Endothelial cell of umbilical vein (primary cell): ENCODE results near the gene TRPC3. TPM values are rescaled to one million over a fixed set of nuclear protein-coding genes. Genes with fewer than 3 reads are reported as not detected.

Experiments
- Bru-seq: library from RNA; stranded (reverse); fragments of 400-500 nt; gene quantifications from one replicate; lab custom pipeline; 2021; lab: Mats Ljungman, UMichigan
- BruChase-seq, 2 experiments: library from RNA; stranded (reverse); fragments of 400-500 nt; gene quantifications; one replicate each; lab custom pipeline; 2021; lab: Mats Ljungman, UMichigan
- BruUV-seq: library from RNA; stranded (reverse); fragments of 400-500 nt; replicated peaks from 2 replicates; lab custom pipeline; 2021; lab: Mats Ljungman, UMichigan
- CTCF ChIA-PET: fragments of 300-600, 350-600 bp; sonication (Branson Sonifier 250); formaldehyde crosslinking; loops from one replicate; lab custom pipeline; 2021; ENCODE audit warnings: antibody characterized with exemption, inconsistent platforms; lab: Charles Lee
- POLR2A ChIA-PET: fragments of 300-600, 350-600 bp; sonication (Branson Sonifier 250); formaldehyde crosslinking; loops from one replicate; lab custom pipeline; 2021; ENCODE audit warnings: antibody characterized with exemption, inconsistent platforms; lab: Charles Lee
- DNase-seq: peaks from one replicate; pipeline ENCODE4 v3.0.0-alpha.2; 2011; ENCODE audit warnings: low read depth, low spot score
- FAIRE-seq: peaks from 2 replicates; lab custom pipeline; 2011; peaks lifted over from hg19 to GRCh38; lab: Jason Lieb, UNC
- H2AFZ ChIP-seq: 2 replicates; pipeline ENCODE4 v1.6.0; 2012; ENCODE audit warnings: low read depth, low read length, control low read depth, inconsistent platforms
- H3K27ac ChIP-seq: 2 replicates; pipeline ENCODE4 v1.5.1; 2011; ENCODE audit warnings: low read depth, mild to moderate bottlenecking, control low read depth, low read length, moderate library complexity; ENCODE audit not compliant: insufficient read depth
- H3K27me3 ChIP-seq, 2 experiments: 2 replicates each; pipeline versions ENCODE4 v1.6.0 to v1.6.1; 2011; ENCODE audit warnings: low read length in 2 of 2, mixed read lengths in 1 of 2; ENCODE audit not compliant: control insufficient read depth in 2 of 2, insufficient read depth in 2 of 2
- H3K36me3 ChIP-seq, 2 experiments: 2 replicates in 1 of 2; 3 replicates in 1 of 2; pipeline ENCODE4 v1.5.1; 2011; ENCODE audit warnings: low read length in 2 of 2, mild to moderate bottlenecking in 1 of 2, moderate library complexity in 1 of 2; ENCODE audit not compliant: control insufficient read depth in 2 of 2, insufficient read depth in 2 of 2; ENCODE audit errors: extremely low read depth in 1 of 2
- H3K4me1 ChIP-seq: 3 replicates; pipeline ENCODE4 v1.5.1; 2011; ENCODE audit warnings: mild to moderate bottlenecking, low read length; ENCODE audit not compliant: control insufficient read depth, insufficient read depth; ENCODE audit errors: extremely low read depth
- H3K4me2 ChIP-seq: 2 replicates; pipeline ENCODE4 v1.6.1; 2011; ENCODE audit warnings: low read length, control low read depth, mixed read lengths; ENCODE audit not compliant: insufficient read depth
- H3K4me3 ChIP-seq, 3 experiments: fragments of 200-600 bp in 1 of 3; sonication (generic), shearing (Covaris generic) in 1 of 3; replicated peaks in 1 of 3; 2 replicates each; pipeline ENCODE4 v1.5.1; 2011 to 2016; ENCODE audit warnings: control low read depth in 3 of 3, low read length in 3 of 3, mild to moderate bottlenecking in 2 of 3, inconsistent platforms in 1 of 3, low read depth in 1 of 3, moderate library complexity in 1 of 3; ENCODE audit not compliant: insufficient read depth in 1 of 3
- H3K79me2 ChIP-seq: 2 replicates; pipeline ENCODE4 v1.6.0; 2012; ENCODE audit warnings: low read length, inconsistent platforms; ENCODE audit not compliant: control insufficient read depth, insufficient read depth
- H3K9ac ChIP-seq: replicated peaks from 2 replicates; pipeline ENCODE3; 2011; ENCODE audit warnings: low read length, control low read depth; ENCODE audit not compliant: insufficient read depth; ENCODE audit errors: extremely low read depth
- H3K9me1 ChIP-seq: replicated peaks from 3 replicates; pipeline ENCODE4 v1.6.0; 2011; ENCODE audit warnings: mild to moderate bottlenecking, low read length; ENCODE audit not compliant: control insufficient read depth, insufficient read depth; ENCODE audit errors: extremely low read depth
- H3K9me3 ChIP-seq: replicated peaks from 2 replicates; pipeline ENCODE4 v1.5.1; 2012; ENCODE audit warnings: low read length, inconsistent platforms; ENCODE audit not compliant: control insufficient read depth, insufficient read depth
- H4K20me1 ChIP-seq: replicated peaks from 2 replicates; pipeline ENCODE3; 2011; ENCODE audit warnings: mild to moderate bottlenecking, low read length; ENCODE audit not compliant: control insufficient read depth, insufficient read depth; ENCODE audit errors: extremely low read depth
- CTCF ChIP-seq, 2 donors: IDR thresholded peaks; 1 replicate in 1 of 2; 2 replicates in 1 of 2; pipeline ENCODE4 v1.5.1; 2011; ENCODE audit warnings: low read length in 2 of 2, mild to moderate bottlenecking in 2 of 2, moderate library complexity in 2 of 2, control low read depth in 1 of 2, inconsistent platforms in 1 of 2, low read depth in 1 of 2; ENCODE audit not compliant: insufficient read depth in 1 of 2; ENCODE audit errors: extremely low read depth in 1 of 2
- EZH2 ChIP-seq: IDR thresholded peaks from 2 replicates; pipeline ENCODE4 v1.6.1; 2012; ENCODE audit warnings: borderline replicate concordance, low read depth, mild to moderate bottlenecking, moderate library complexity, low read length, inconsistent platforms; ENCODE audit not compliant: severe bottlenecking
- dilution Hi-C: fragments of 300-500 bp; cut with MboI; formaldehyde crosslinking; loops from one replicate; pipeline ENCODE4 v1.15.0; 2019; ENCODE audit warnings: low sequenced_read_pairs; ENCODE audit not compliant: extremely low pct_ligation_motif_present
- intact Hi-C: fragments of 100-400 bp; cut with micrococcal nuclease; formaldehyde crosslinking; loops from one replicate; pipeline ENCODE4 v1.10.0; 2022
- long read RNA-seq: library from polyadenylated mRNA; stranded (forward); transcript quantifications from one replicate; pipeline ENCODE4 v2.0.0, GENCODE V29; 2021
- polyA minus RNA-seq, 3 experiments: library from RNA; depleted of rRNA, polyadenylated mRNA; stranded (reverse); fragments of >200 nt; gene quantifications; 1 replicate in 1 of 3; 2 replicates in 2 of 3; pipeline ENCODE4 v1.2.3, GENCODE V29; 2011
- polyA plus RNA-seq, 4 experiments: library from polyadenylated mRNA; depleted of rRNA in 3 of 4; stranded (reverse) in 3 of 4; unstranded in 1 of 4; fragments of >200 nt; gene quantifications; 2 replicates each; pipeline versions ENCODE4 v1.2.1 to v1.2.3, GENCODE V29; 2011 to 2012; ENCODE audit warnings: missing spikeins in 1 of 4
- total RNA-seq: library from RNA; stranded (reverse); gene quantifications from 2 replicates; pipeline ENCODE4 v1.2.3, GENCODE V29; 2021

TRPC3 gene
- not detected in 2 replicates for total RNA-seq
- not detected in 2 replicates for polyA plus RNA-seq
- 0.03 TPM in 1 of 2 replicates, not detected in the other for polyA plus RNA-seq (2011; cell fraction: cytosol; rRNA removed)
- 0.04 and 0.12 TPM in 2 replicates for polyA plus RNA-seq (2011; cell fraction: nucleus; rRNA removed)
- not detected in 2 replicates for polyA plus RNA-seq (2012)
- polyA minus RNA-seq, result not detected in 2 replicates
- polyA minus RNA-seq (2011; cell fraction: cytosol; rRNA and poly(A)+ RNA removed), result not detected
- not detected in 2 replicates for polyA minus RNA-seq (2011; cell fraction: nucleus; rRNA and poly(A)+ RNA removed)
- percentile 8 among the genes with signal in this experiment for Bru-seq, nascent RNA
- BruChase-seq, experiment 1, labeled RNA remaining after a 6-hour chase, result percentile 7 among the genes with signal in this experiment
- percentile 18 among the genes with signal in this experiment for BruChase-seq, experiment 2, labeled RNA remaining after a 2-hour chase
- long read RNA-seq, result 0 reads

DNA sequence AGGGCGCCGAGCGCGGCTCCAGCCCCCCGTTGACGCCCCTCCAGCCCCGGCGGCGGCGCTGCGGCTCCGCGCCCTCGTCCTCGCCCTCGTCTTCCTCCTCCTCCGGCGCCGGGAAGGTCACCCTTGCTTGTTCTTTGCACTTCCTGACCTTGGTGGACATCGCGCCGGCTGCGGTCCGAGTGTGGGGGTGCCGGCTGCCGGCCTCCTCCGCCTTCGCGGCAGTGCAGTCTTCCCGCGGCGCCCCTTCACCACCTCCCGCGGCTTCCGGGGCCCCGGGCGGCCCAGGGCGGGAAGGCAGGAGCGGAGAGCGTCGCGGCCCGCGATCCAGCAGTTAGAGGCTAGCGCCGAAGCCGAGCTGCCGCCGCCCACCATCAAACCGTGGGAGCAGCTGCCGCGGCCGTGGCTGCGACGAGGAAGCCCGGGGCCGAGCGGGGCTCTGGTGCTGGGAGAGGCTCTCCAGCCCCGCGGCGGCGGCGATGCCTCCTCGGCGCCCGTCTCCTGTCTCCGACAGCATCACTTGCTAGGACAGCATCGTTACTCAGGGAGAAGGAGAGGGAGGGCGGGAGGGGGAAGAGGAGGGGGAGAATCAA is at the start of gene TRPC3:
Gene TRPC3, minus strand, starts transcription at position 540 of the 590 bp plus-strand sequence. Its CDS starts 380 bp downstream, at position 160.
- Histone ChIP-seq H3K27me3 (peaks cover 29 to 30% of the 10 kb centered on the region in 2 experiments), H3K4me1 (peaks cover 9% of the 10 kb centered on the region), H3K79me2 (no peaks in the 10 kb centered on the region), H2AFZ (peak within 1 kb of the TSS; percentile 89), H3K36me3 (no peaks in the 10 kb centered on the region), H3K4me2 (peak within 1 kb of the TSS; percentile 95), H3K9ac (no peak within 1 kb of the TSS), H3K4me3 (peak within 1 kb of the TSS; percentile 35 to 73 (median 61)), H3K9me1 (no peaks in the 10 kb centered on the region), H3K27ac (no peak within 1 kb of the TSS), H4K20me1 (no peaks in the 10 kb centered on the region), H3K9me3 (no peaks in the 10 kb centered on the region)
- intact Hi-C loops (loop anchor here (5.0 kb wide), 3 partner anchors 201 to 971 kb away; partner anchors contain the start of genes BLTP1 and NUDT6), dilution Hi-C loops (no loop called here)
- no TSS peak for BruUV-seq
- FAIRE-seq (no peak), DNase-seq (peak; percentile 6)
- CTCF ChIA-PET, result interaction anchor here (1.3 to 3.5 kb wide), 3 partner anchors 9 to 626 kb away, joined by 6 to 19 read pairs (median 7); no protein-coding TSS in a partner anchor
- TF ChIP-seq EZH2, result peak; percentile 92
- no peak for TF ChIP-seq CTCF (IDR thresholded peaks at IDR 0.05; ENCODE audit: extremely low read depth in 1 of 2, insufficient read depth in 1 of 2, low read depth in 1 of 2, low read length in 2 of 2)
- POLR2A ChIA-PET, result no interaction called here
